ENCODE results near the gene ENAH.

- TF ChIP-seq, protein P1, sequence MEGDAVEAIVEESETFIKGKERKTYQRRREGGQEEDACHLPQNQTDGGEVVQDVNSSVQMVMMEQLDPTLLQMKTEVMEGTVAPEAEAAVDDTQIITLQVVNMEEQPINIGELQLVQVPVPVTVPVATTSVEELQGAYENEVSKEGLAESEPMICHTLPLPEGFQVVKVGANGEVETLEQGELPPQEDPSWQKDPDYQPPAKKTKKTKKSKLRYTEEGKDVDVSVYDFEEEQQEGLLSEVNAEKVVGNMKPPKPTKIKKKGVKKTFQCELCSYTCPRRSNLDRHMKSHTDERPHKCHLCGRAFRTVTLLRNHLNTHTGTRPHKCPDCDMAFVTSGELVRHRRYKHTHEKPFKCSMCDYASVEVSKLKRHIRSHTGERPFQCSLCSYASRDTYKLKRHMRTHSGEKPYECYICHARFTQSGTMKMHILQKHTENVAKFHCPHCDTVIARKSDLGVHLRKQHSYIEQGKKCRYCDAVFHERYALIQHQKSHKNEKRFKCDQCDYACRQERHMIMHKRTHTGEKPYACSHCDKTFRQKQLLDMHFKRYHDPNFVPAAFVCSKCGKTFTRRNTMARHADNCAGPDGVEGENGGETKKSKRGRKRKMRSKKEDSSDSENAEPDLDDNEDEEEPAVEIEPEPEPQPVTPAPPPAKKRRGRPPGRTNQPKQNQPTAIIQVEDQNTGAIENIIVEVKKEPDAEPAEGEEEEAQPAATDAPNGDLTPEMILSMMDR (IDR thresholded peaks at IDR 0.05; ENCODE audit: low read depth, low read length, poor library complexity, severe bottlenecking), result no peak
- TF ChIP-seq EZH2phosphoT487 (IDR thresholded peaks at IDR 0.05; ENCODE audit: borderline replicate concordance, low read length), result no peak
These were observed 143.6 kb downstream of the ENAH start for GRCh38 chr1:225509376-225509707.
